ENCODE results near the gene FAM161B. TPM values are rescaled to one million over a fixed set of nuclear protein-coding genes. Genes with fewer than 3 reads are reported as not detected.

The FAM161B gene
- total and polyA plus RNA-seq, 2 of the 13 experiments (the other 11 are each of a cell fraction or from before 2014, with no cell fraction given), result 1.6 to 2.0 TPM

DNA sequence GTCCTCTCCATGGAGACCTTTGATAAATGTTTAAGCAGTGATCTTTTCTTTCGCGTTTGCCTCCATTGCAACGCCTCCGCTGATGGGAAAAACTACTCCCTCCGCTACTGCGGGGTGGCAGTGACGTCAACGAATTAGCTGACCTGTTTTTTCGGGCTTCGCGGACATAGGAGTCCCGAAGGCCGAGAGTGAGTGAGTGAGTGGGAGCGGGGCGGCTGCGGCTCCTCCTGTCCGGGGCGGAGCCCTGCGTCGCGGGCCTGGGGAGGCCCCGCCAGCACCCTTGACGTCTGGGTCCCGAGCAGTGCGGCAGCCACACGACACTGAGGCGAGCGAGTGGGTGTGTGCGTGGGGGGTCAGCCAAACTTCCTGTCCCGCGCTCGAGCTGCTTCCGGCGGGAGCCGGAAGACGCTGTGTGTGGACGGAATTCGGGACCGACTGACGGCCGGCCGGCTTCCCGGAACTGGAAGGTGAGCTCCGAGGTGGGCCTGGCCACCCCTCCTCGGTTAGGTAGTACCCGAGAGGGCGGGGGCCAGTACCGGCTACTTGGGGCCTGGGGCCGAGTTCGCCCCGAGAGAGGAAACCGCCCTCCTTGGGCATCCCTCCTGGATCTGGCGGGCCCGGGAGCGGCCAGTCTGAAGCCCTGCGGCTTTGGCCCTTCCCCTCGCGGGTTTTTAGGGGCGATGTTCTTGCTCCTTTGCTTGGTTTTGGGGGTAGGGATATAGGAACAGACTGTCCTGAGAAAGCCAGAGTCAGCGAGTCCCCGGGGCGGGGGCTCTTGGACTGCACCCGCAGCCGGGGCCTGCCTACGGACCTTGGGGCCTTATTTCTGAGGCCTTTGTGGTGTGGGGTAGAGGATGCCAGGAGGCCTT lies 63.2 kb downstream of the FAM161B start, which contains the start of gene ZNF410 (continued):
- TF ChIP-seq, protein P1, sequence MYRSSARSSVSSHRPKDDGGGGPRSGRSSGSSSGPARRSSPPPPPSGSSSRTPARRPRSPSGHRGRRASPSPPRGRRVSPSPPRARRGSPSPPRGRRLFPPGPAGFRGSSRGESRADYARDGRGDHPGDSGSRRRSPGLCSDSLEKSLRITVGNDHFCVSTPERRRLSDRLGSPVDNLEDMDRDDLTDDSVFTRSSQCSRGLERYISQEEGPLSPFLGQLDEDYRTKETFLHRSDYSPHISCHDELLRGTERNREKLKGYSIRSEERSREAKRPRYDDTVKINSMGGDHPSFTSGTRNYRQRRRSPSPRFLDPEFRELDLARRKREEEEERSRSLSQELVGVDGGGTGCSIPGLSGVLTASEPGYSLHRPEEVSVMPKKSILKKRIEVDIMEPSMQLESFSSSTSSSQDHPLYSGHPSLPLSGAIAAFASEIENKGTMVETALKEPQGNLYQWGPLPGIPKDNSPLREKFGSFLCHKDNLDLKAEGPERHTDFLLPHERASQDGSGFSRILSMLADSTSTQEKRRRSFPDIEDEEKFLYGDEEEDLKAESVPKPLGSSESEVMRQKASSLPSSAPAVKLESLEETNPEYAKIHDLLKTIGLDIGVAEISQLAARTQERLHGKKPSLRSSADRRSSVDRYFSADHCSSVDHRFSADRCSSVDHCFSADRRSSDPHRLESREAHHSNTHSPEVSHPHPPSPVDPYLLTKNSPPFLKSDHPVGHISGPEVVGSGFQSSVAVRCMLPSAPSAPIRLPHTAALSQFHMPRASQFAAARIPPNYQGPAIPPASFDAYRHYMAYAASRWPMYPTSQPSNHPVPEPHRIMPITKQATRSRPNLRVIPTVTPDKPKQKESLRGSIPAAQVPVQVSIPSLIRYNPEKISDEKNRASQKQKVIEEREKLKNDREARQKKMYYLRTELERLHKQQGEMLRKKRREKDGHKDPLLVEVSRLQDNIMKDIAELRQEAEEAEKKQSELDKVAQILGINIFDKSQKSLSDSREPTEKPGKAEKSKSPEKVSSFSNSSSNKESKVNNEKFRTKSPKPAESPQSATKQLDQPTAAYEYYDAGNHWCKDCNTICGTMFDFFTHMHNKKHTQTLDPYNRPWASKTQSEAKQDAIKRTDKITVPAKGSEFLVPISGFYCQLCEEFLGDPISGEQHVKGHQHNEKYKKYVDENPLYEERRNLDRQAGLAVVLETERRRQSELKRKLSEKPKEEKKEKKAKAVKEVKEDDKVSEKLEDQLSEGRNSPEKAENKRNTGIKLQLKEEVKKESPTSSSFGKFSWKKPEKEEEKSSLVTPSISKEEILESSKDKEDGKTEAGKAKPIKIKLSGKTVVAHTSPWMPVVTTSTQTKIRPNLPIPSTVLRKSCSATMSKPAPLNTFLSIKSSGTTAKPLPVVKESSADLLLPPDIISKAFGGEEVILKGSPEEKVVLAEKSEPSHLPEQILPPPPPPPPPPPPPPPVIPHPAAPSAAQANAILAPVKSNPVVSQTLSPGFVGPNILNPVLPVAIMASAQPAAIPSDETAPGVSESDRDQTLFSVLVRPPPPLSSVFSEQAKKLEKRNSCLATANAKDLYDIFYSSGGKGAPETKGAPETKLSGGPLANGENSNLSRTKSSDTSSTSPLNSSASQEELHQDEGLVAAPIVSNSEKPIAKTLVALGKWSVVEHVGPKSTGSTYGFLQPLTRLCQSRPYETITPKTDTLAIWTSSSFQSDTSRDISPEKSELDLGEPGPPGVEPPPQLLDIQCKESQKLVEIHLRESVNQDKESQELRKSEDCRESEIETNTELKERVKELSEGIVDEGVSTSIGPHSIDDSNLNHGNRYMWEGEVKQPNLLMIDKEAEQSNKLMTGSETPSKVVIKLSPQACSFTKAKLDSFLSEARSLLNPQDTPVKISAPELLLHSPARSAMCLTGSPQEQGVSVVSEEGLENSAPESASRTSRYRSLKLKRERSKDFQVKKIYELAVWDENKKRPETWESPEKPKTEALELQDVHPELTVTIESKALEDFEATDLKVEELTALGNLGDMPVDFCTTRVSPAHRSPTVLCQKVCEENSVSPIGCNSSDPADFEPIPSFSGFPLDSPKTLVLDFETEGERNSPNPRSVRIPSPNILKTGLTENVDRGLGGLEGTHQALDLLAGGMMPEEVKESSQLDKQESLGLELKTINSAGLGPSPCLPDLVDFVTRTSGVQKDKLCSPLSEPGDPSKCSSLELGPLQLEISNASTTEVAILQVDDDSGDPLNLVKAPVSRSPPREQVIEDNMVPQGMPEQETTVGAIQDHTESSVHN (CRISPR knock-in tag; IDR thresholded peaks at IDR 0.05), result no peak
- TF ChIP-seq ZNF878 (CRISPR knock-in tag; IDR thresholded peaks at IDR 0.05) (peak; percentile 82), FIP1L1 (IDR thresholded peaks at IDR 0.05; ENCODE audit: borderline replicate concordance, insufficient read depth, low read depth, low read length) (0 out of 2 replicates have a peak, but pooled peaks have one; percentile 53), ZNF746 (CRISPR knock-in tag; IDR thresholded peaks at IDR 0.05) (peak; percentile 57; the same call in 1 of the 2 replicates), AGO1 (IDR thresholded peaks at IDR 0.05; ENCODE audit: low read depth, low read length, poor library complexity, severe bottlenecking) (peak; percentile 40), KAT7 (CRISPR knock-in tag; IDR thresholded peaks at IDR 0.05; ENCODE audit: borderline replicate concordance) (peak; percentile 60; the same call in 1 of the 2 replicates), TBX3 (IDR thresholded peaks at IDR 0.05; ENCODE audit: borderline replicate concordance) (no peak), ZNF549 (CRISPR knock-in tag; IDR thresholded peaks at IDR 0.05) (peak; percentile 52; the same call in 1 of the 2 replicates), MIER3 (CRISPR knock-in tag; IDR thresholded peaks at IDR 0.05; ENCODE audit: borderline replicate concordance) (peak; percentile 51; the same call in 1 of the 2 replicates), XBP1 (CRISPR knock-in tag; IDR thresholded peaks at IDR 0.05) (0 out of 2 replicates have a peak, but pooled peaks have one; percentile 15), ZNF121 (CRISPR knock-in tag; IDR thresholded peaks at IDR 0.05) (no peak), ZNF138 (CRISPR knock-in tag; IDR thresholded peaks at IDR 0.05; ENCODE audit: low read depth) (peak; percentile 44; the same call in 1 of the 2 replicates), ZNF652 (CRISPR knock-in tag; IDR thresholded peaks at IDR 0.05; ENCODE audit: borderline replicate concordance, low read depth) (no peak; the same call in 1 of the 2 replicates)
- TF ChIP-seq, protein P2, sequence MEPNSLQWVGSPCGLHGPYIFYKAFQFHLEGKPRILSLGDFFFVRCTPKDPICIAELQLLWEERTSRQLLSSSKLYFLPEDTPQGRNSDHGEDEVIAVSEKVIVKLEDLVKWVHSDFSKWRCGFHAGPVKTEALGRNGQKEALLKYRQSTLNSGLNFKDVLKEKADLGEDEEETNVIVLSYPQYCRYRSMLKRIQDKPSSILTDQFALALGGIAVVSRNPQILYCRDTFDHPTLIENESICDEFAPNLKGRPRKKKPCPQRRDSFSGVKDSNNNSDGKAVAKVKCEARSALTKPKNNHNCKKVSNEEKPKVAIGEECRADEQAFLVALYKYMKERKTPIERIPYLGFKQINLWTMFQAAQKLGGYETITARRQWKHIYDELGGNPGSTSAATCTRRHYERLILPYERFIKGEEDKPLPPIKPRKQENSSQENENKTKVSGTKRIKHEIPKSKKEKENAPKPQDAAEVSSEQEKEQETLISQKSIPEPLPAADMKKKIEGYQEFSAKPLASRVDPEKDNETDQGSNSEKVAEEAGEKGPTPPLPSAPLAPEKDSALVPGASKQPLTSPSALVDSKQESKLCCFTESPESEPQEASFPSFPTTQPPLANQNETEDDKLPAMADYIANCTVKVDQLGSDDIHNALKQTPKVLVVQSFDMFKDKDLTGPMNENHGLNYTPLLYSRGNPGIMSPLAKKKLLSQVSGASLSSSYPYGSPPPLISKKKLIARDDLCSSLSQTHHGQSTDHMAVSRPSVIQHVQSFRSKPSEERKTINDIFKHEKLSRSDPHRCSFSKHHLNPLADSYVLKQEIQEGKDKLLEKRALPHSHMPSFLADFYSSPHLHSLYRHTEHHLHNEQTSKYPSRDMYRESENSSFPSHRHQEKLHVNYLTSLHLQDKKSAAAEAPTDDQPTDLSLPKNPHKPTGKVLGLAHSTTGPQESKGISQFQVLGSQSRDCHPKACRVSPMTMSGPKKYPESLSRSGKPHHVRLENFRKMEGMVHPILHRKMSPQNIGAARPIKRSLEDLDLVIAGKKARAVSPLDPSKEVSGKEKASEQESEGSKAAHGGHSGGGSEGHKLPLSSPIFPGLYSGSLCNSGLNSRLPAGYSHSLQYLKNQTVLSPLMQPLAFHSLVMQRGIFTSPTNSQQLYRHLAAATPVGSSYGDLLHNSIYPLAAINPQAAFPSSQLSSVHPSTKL (CRISPR knock-in tag; IDR thresholded peaks at IDR 0.05), result peak; percentile 73
- TF ChIP-seq, protein P3, sequence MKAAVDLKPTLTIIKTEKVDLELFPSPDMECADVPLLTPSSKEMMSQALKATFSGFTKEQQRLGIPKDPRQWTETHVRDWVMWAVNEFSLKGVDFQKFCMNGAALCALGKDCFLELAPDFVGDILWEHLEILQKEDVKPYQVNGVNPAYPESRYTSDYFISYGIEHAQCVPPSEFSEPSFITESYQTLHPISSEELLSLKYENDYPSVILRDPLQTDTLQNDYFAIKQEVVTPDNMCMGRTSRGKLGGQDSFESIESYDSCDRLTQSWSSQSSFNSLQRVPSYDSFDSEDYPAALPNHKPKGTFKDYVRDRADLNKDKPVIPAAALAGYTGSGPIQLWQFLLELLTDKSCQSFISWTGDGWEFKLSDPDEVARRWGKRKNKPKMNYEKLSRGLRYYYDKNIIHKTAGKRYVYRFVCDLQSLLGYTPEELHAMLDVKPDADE (CRISPR knock-in tag; IDR thresholded peaks at IDR 0.05), result peak; percentile 55; the same call in 1 of the 2 replicates

Measured in HepG2 (cell line).